ENCODE data around the gene TRMT44. TPM values are rescaled to one million over a fixed set of nuclear protein-coding genes. Genes with fewer than 3 reads are reported as not detected.

TRMT44 gene
- total and polyA plus RNA-seq, 2 of the 4 experiments (the other 2 are of a cell fraction) = 7.3 to 8.1 TPM

- CTCF ChIA-PET = no interaction called here
- Histone ChIP-seq H3K14ac (replicated peaks; ENCODE audit: low read depth, low read length) (no peak overlapping the region), H3K4me3 (ENCODE audit: insufficient read depth, low read depth, low read length) (no peak overlapping the region), H3K56ac (ENCODE audit: extremely low read depth, insufficient read depth, low read length) (no peak overlapping the region), H3K4me1 (ENCODE audit: control insufficient read depth, insufficient read depth, low read length) (peaks cover 19% of the 10 kb centered on the region; the same call in 1 of the 2 replicates), H2BK120ac (ENCODE audit: low read depth, low read length) (no peak overlapping the region), H3K9me3 (ENCODE audit: control insufficient read depth, insufficient read depth, low read length) (no peaks in the 10 kb centered on the region; the same call in 1 of the 2 replicates), H4K20me1 (ENCODE audit: insufficient read depth, low read length) (no peaks in the 10 kb centered on the region), H3K23ac (ENCODE audit: low read depth, low read length) (no peak overlapping the region), H3K27ac (ENCODE audit: insufficient read depth, low read length) (no peak overlapping the region), H2AFZ (replicated peaks; ENCODE audit: low read length, poor library complexity) (no peak overlapping the region), H3K4ac (ENCODE audit: low read depth, low read length) (no peak overlapping the region), H3K79me1 (ENCODE audit: low read depth in 1 of 2, low read length in 2 of 2) (no peaks in the 10 kb centered on the region), H2AK9ac (replicated peaks; ENCODE audit: low read depth, low read length, poor library complexity) (no peak overlapping the region), H4K8ac (ENCODE audit: low read depth in 2 of 2, low read length in 2 of 2) (no peak overlapping the region), H4K5ac (ENCODE audit: low read depth, low read length) (no peak overlapping the region), H2BK15ac (ENCODE audit: low read depth, low read length) (no peak overlapping the region), H2BK20ac (ENCODE audit: low read depth, low read length) (no peak overlapping the region), H3K9me1 (ENCODE audit: insufficient read depth, low read length) (0 out of 2 replicates have a peak, but pooled peaks cover 2% of the 10 kb centered on the region), H3K9ac (ENCODE audit: low read depth, low read length) (no peak overlapping the region), H2BK5ac (ENCODE audit: low read depth, low read length, poor library complexity, severe bottlenecking) (no peak overlapping the region), H3K36me3 (ENCODE audit: control insufficient read depth, insufficient read depth, low read length) (no peaks in the 10 kb centered on the region), H3K4me2 (ENCODE audit: low read depth, low read length) (no peak overlapping the region), H3K27me3 (ENCODE audit: control insufficient read depth, insufficient read depth, low read length) (peaks cover 2% of the 10 kb centered on the region; the same call in 1 of the 2 replicates), H3K18ac (ENCODE audit: low read depth, low read length) (no peak overlapping the region), H2AK5ac (ENCODE audit: low read depth, low read length) (no peak overlapping the region), H4K91ac (ENCODE audit: insufficient read depth, low read depth, low read length) (no peak overlapping the region)
- WGBS, 2 experiments (ENCODE audit: extremely low coverage in 2 of 2, insufficient read length in 1 of 2) = 68% methylated on average over 10 of the region's 15 CpGs; no CpG with 5 or more reads in 1 of the 2 experiments
- intact Hi-C loops (cut with micrococcal nuclease) (no loop called here), dilution Hi-C loops (cut with HindIII; ENCODE audit: low sequenced_read_pairs, unreplicated experiment) (no loop called here), in situ Hi-C loops (cut with MboI; ENCODE audit: low sequenced_read_pairs) (no loop called here)
- DNase-seq = no peak
- BruUV-seq (replicated peaks) = no TSS peak
- no peak for ATAC-seq (ENCODE audit: low read depth)
- TF ChIP-seq RCOR1 (IDR thresholded peaks at IDR 0.05; ENCODE audit: insufficient replicate concordance, low read length) = no peak
- POLR2A ChIA-PET (ENCODE audit: unreplicated experiment) = no interaction called here
Observed at GRCh38 chr4:8510611-8511285, 70.2 kb downstream of the TRMT44 start.
